Mucosa of rectum (tissue), 2 donors: ENCODE measurements around the gene SIK3.

Experiments used
- H3K27ac ChIP-seq, 2 donors: one replicate each; pipeline ENCODE4 v1.7.0; 2013; ENCODE audit warnings: inconsistent platforms in 2 of 2, low read depth in 2 of 2, low read length in 2 of 2
- H3K27me3 ChIP-seq, 2 donors: one replicate each; pipeline ENCODE4 v1.7.0; 2013; ENCODE audit warnings: low read length in 2 of 2; ENCODE audit not compliant: control insufficient read depth in 2 of 2, insufficient read depth in 2 of 2
- H3K36me3 ChIP-seq, 2 donors: one replicate each; pipeline ENCODE4 v1.7.0; 2013; ENCODE audit warnings: low read length in 2 of 2; ENCODE audit not compliant: control insufficient read depth in 2 of 2, insufficient read depth in 2 of 2
- H3K4me1 ChIP-seq, 2 donors: one replicate each; pipeline ENCODE4 v1.7.0; 2013; ENCODE audit warnings: low read length in 2 of 2, mild to moderate bottlenecking in 1 of 2; ENCODE audit not compliant: control insufficient read depth in 2 of 2, insufficient read depth in 2 of 2
- H3K4me3 ChIP-seq, 2 donors: one replicate each; pipeline ENCODE4 v1.7.0; 2013; ENCODE audit warnings: low read length in 2 of 2
- H3K9ac ChIP-seq, 2 donors: one replicate each; pipeline ENCODE4 v1.7.0; 2013; ENCODE audit warnings: low read length in 2 of 2, low read depth in 1 of 2, mild to moderate bottlenecking in 1 of 2
- H3K9me3 ChIP-seq, 2 donors: one replicate each; pipeline ENCODE4 v1.7.0; 2013; ENCODE audit warnings: low read length in 2 of 2; ENCODE audit not compliant: control insufficient read depth in 2 of 2
- donor health status: healthy.
- donor health status: Normal muscosa, but diverticular disease.

SIK3 gene

GRCh38 chr11:116891746-116892145, 206.5 kb downstream of the SIK3 start:
- H3K27ac ChIP-seq: no peak overlapping the region
- H3K36me3 ChIP-seq: peaks cover 17 to 22% of the 10 kb centered on the region in 2 donors
- H3K27me3 ChIP-seq: no peaks in the 10 kb centered on the region
- H3K4me3 ChIP-seq: no peak overlapping the region
- no peaks in the 10 kb centered on the region for H3K4me1 ChIP-seq
- H3K9ac ChIP-seq: no peak overlapping the region
- H3K9me3 ChIP-seq: no peaks in the 10 kb centered on the region

GRCh38 chr11:116890607-116891006, 207.6 kb downstream of the SIK3 start:
- H3K27ac ChIP-seq: no peak overlapping the region

GRCh38 chr11:116890193-116890592, 208.0 kb downstream of the SIK3 start:
- Histone ChIP-seq H3K36me3 (peaks cover 7 to 13% of the 10 kb centered on the region in 2 donors), H3K27ac (no peak overlapping the region), H3K27me3 (no peaks in the 10 kb centered on the region), H3K9ac (no peak overlapping the region), H3K9me3 (no peaks in the 10 kb centered on the region), H3K4me3 (no peak overlapping the region), H3K4me1 (no peaks in the 10 kb centered on the region)

More at GRCh38 chr11:116890607-116891006, 207.6 kb downstream of the SIK3 start:
- no peaks in the 10 kb centered on the region for H3K4me1 ChIP-seq
- no peaks in the 10 kb centered on the region for H3K27me3 ChIP-seq
- H3K9ac ChIP-seq: no peak overlapping the region
- no peaks in the 10 kb centered on the region for H3K9me3 ChIP-seq
- peaks cover 7 to 14% of the 10 kb centered on the region in 2 donors for H3K36me3 ChIP-seq
- H3K4me3 ChIP-seq: no peak overlapping the region

- no peaks in the 10 kb centered on the region for H3K4me1 ChIP-seq
- no peak overlapping the region for H3K27ac ChIP-seq
- H3K27me3 ChIP-seq: no peaks in the 10 kb centered on the region
These were observed 209.2 kb downstream of the SIK3 start for GRCh38 chr11:116888884-116889549.

GRCh38 chr11:116888024-116888423, 210.2 kb downstream of the SIK3 start:
- Histone ChIP-seq H3K9ac (no peak overlapping the region), H3K36me3 (peaks cover 0 to 2% of the 10 kb centered on the region in 2 donors), H3K9me3 (no peaks in the 10 kb centered on the region), H3K27ac (no peak overlapping the region), H3K27me3 (no peaks in the 10 kb centered on the region), H3K4me3 (no peak overlapping the region), H3K4me1 (no peaks in the 10 kb centered on the region)

More at GRCh38 chr11:116888884-116889549, 209.2 kb downstream of the SIK3 start:
- no peak overlapping the region for H3K4me3 ChIP-seq
- no peaks in the 10 kb centered on the region for H3K9me3 ChIP-seq
- H3K9ac ChIP-seq: no peak overlapping the region
- peaks cover 7 to 11% of the 10 kb centered on the region in 2 donors for H3K36me3 ChIP-seq

- Histone ChIP-seq H3K4me1 (no peaks in the 10 kb centered on the region), H3K9me3 (no peaks in the 10 kb centered on the region), H3K4me3 (no peak overlapping the region), H3K36me3 (no peaks in the 10 kb centered on the region), H3K9ac (no peak overlapping the region), H3K27ac (no peak overlapping the region), H3K27me3 (no peaks in the 10 kb centered on the region)
These were observed 212.1 kb downstream of the SIK3 start for GRCh38 chr11:116885951-116886655.

- Histone ChIP-seq H3K27me3 (no peaks in the 10 kb centered on the region), H3K27ac (no peak overlapping the region), H3K4me3 (no peak overlapping the region), H3K4me1 (no peaks in the 10 kb centered on the region), H3K36me3 (no peaks in the 10 kb centered on the region), H3K9me3 (no peaks in the 10 kb centered on the region), H3K9ac (no peak overlapping the region)
These were observed 215.8 kb downstream of the SIK3 start for GRCh38 chr11:116882386-116882785.

DNA sequence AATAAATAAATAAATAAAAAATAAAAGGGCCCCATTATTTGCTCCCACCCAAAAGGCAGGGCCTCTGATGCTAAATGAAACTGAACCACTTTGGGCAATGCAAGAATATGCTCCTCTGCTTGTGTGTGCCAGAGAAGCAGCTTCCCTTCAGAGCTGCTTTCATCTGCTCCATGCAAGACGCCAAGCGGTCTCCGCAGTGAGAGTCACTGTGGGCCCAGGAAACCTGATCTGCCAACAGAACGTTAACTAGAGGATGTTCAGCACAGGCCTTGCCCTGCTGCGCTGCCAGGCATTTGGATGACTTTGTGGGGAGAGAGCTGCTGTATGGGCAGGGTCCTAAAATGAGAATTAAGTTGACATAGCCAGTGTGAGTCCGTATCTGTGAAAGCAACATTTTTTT, 217.1 kb downstream of the SIK3 start:
- Histone ChIP-seq H3K9me3 (no peaks in the 10 kb centered on the region), H3K27me3 (no peaks in the 10 kb centered on the region), H3K27ac (no peak overlapping the region), H3K9ac (no peak overlapping the region), H3K36me3 (peaks cover under 1 to 4% of the 10 kb centered on the region in 2 donors), H3K4me3 (no peak overlapping the region), H3K4me1 (no peaks in the 10 kb centered on the region)

DNA sequence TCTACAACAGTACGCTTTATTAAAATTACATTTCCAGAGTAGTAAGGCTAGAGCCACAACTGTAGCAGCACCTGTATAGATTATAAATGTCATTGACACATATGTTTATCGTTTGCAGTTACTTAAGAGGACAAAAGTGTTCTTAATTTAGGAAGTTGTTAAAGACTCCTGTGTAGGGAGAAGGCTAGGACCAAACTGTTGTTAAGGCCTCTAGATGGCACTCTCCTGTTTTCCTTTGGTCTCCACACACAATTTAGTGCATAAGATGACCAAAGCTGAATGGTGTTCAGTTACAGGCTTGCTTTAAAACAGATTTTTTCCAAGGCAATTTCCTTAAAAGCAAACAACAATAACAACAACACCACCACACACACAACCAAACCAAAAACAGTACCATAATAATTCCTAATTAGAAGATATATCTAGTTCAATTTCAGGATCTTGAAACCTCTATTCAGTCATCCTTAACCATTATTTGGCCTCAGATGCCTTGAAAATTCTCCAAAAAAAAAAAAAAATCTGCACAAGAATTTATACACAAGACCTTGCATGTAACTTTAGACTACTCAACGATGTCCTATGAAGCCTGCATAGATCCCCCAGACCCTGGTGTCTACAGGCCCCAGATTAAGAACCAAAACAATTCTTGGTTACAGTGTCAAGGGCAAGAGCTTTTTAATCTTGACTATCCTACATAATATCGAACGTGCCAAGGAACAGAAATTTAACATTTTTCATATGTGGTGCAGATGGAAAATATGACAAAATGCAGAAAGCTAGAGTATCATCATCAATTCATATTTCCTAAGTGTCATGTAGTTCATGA, 218.2 kb downstream of the SIK3 start:
- no peak overlapping the region for H3K27ac ChIP-seq
- no peaks in the 10 kb centered on the region for H3K9me3 ChIP-seq
- H3K4me3 ChIP-seq: no peak overlapping the region
- H3K36me3 ChIP-seq: peaks cover 11% of the 10 kb centered on the region in 2 donors
- H3K4me1 ChIP-seq: no peaks in the 10 kb centered on the region
- no peaks in the 10 kb centered on the region for H3K27me3 ChIP-seq
- H3K9ac ChIP-seq: no peak overlapping the region

GRCh38 chr11:116876656-116877055, 221.6 kb downstream of the SIK3 start:
- Histone ChIP-seq H3K4me3 (no peak overlapping the region), H3K9ac (no peak overlapping the region), H3K27me3 (no peaks in the 10 kb centered on the region), H3K9me3 (no peaks in the 10 kb centered on the region), H3K36me3 (peaks cover 30 to 32% of the 10 kb centered on the region in 2 donors), H3K27ac (no peak overlapping the region), H3K4me1 (no peaks in the 10 kb centered on the region)
